Activated naive CD4-positive, alpha-beta T cell treated with anti-CD3 and anti-CD28 coated beads for 36 hours (primary cell): ENCODE data around the gene NEK5. TPM values are rescaled to one million over a fixed set of nuclear protein-coding genes. Genes with fewer than 3 reads are reported as not detected.
A peak's percentile ranks its signal among the peaks of the same experiment; 100 is the strongest.
"Not testable (repeated sequence)": the region's sequence is repeated elsewhere in the genome, so short reads cannot be mapped to it uniquely, and the experiment has no call there.

ENCODE experiments used
- CTCF ChIA-PET: fragments of 350-600 bp; sonication (Branson Sonifier 250); formaldehyde crosslinking; loops from one replicate; lab custom pipeline; 2021; ENCODE audit warnings: antibody characterized with exemption; lab: Charles Lee
- DNase-seq: peaks from one replicate; pipeline ENCODE4 v3.0.0-alpha.2; 2020
- H3K27ac Mint-ChIP-seq: one replicate; pipeline ENCODE4 v1.8.0; 2021; ENCODE audit warnings: mild to moderate bottlenecking, mixed read lengths
- H3K27me3 Mint-ChIP-seq: one replicate; pipeline ENCODE4 v1.8.0; 2021; ENCODE audit warnings: low read depth, mixed read lengths
- H3K36me3 Mint-ChIP-seq: one replicate; pipeline ENCODE4 v1.8.0; 2021; ENCODE audit warnings: low read depth, mixed read lengths
- H3K4me1 Mint-ChIP-seq: one replicate; pipeline ENCODE4 v1.8.0; 2021; ENCODE audit warnings: low read depth, mixed read lengths
- H3K4me3 Mint-ChIP-seq: one replicate; pipeline ENCODE4 v1.8.0; 2021; ENCODE audit warnings: mild to moderate bottlenecking, moderate library complexity, mixed read lengths
- H3K9me3 Mint-ChIP-seq: one replicate; pipeline ENCODE4 v1.8.0; 2021; ENCODE audit warnings: mixed read lengths
- intact Hi-C: fragments of 100-400 bp; cut with micrococcal nuclease; formaldehyde crosslinking; loops from one replicate; pipeline ENCODE4 v1.15.1; 2023
- total RNA-seq, 2 experiments: library from RNA; stranded (reverse); gene quantifications; one replicate each; pipeline ENCODE4 v1.2.3, GENCODE V29; 2021

The NEK5 gene
- total RNA-seq, 2 experiments from 2014 or later: 0.10 to 0.14 TPM

DNA sequence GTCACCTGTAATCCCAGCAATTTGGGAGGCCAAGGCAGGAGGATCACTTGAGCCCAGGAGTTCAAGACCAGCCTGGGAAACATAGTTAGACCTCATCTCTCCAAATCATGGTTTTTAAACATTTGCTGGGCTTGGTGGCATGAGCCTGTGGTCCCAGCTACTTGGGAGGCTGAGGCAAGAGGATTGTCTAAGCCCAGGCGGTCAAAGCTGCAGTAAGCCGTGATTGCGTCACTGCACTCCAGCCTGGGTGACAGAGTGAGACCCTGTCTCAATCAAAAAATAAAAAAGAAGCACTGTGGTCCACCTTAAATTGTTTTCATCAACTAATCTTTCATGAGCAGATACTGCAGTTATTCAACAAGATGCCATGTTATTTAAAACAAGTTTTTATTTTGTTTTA is 26.4 kb downstream of the NEK5 start:
- H3K4me3 Mint-ChIP-seq, H3K9me3 Mint-ChIP-seq, H3K27me3 Mint-ChIP-seq, DNase-seq, H3K4me1 Mint-ChIP-seq, H3K36me3 Mint-ChIP-seq, H3K27ac Mint-ChIP-seq, intact Hi-C loops: not testable (repeated sequence)
- CTCF ChIA-PET: interaction anchor here (0.8 to 2.2 kb wide), 2 partner anchors 25 to 124 kb away, joined by 3 to 6 read pairs; no protein-coding TSS in a partner anchor

DNA sequence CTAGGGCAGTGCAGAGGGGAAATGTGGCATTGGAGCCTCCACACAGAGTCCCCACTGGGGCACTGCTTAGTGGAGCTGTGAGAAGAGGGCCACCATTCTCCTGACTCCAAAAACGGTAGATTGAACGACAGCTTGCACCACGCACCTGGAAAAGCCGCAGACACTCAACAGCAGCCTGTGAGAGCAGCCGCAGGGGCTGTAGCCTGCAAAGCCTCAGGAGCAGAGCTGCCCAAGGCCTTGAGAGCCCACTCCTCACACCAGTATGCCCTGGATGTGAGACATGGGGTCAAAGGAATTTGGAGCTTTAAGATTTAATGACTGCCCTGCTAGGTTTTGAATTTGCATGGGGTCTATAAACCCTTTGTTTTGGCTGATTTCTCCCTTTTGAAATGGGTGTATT is 31.7 kb downstream of the NEK5 start:
- no peaks in the 10 kb centered on the region for H3K4me1 Mint-ChIP-seq
- H3K4me3 Mint-ChIP-seq: no peak overlapping the region
- no peaks in the 10 kb centered on the region for H3K36me3 Mint-ChIP-seq
- H3K27me3 Mint-ChIP-seq: no peaks in the 10 kb centered on the region
- DNase-seq: no peak
- CTCF ChIA-PET: no interaction called here
- intact Hi-C loops: no loop called here
- no peaks in the 10 kb centered on the region for H3K9me3 Mint-ChIP-seq
- no peak overlapping the region for H3K27ac Mint-ChIP-seq

DNA sequence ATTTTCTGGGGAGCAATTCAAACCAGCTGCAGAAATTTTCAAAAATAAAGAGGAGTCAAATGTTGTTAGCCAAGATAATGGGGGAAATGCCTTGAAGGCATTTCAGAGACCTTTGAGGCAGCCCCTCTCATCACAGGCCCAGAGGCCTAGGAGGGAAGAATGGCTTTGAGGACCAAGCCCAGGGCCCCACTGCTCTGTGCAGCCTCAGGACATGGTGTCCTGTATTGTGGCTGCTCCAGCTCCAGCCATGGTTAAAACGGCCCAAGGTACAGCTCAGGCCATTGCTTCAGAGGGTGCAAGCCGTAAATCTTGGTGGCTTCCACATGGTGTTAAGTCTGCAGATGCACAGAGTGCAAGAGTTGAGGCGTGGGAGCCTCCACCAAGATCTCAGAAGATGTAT is 32.1 kb downstream of the NEK5 start:
- no peaks in the 10 kb centered on the region for H3K9me3 Mint-ChIP-seq
- CTCF ChIA-PET: no interaction called here

GRCh38 chr13:52096062-52096461 is 32.8 kb downstream of the NEK5 start:
- DNase-seq: no peak
- no peaks in the 10 kb centered on the region for H3K36me3 Mint-ChIP-seq
- H3K9me3 Mint-ChIP-seq: no peaks in the 10 kb centered on the region
- CTCF ChIA-PET: no interaction called here
- H3K27ac Mint-ChIP-seq: no peak overlapping the region
- H3K4me1 Mint-ChIP-seq: no peaks in the 10 kb centered on the region
- intact Hi-C loops: no loop called here
- H3K27me3 Mint-ChIP-seq: no peaks in the 10 kb centered on the region
- H3K4me3 Mint-ChIP-seq: no peak overlapping the region

More for the DNA sequence above, 32.1 kb downstream of the NEK5 start:
- H3K4me1 Mint-ChIP-seq: no peaks in the 10 kb centered on the region
- no peak overlapping the region for H3K4me3 Mint-ChIP-seq
- H3K36me3 Mint-ChIP-seq: no peaks in the 10 kb centered on the region
- no peaks in the 10 kb centered on the region for H3K27me3 Mint-ChIP-seq
- intact Hi-C loops: no loop called here
- DNase-seq: no peak
- no peak overlapping the region for H3K27ac Mint-ChIP-seq

DNA sequence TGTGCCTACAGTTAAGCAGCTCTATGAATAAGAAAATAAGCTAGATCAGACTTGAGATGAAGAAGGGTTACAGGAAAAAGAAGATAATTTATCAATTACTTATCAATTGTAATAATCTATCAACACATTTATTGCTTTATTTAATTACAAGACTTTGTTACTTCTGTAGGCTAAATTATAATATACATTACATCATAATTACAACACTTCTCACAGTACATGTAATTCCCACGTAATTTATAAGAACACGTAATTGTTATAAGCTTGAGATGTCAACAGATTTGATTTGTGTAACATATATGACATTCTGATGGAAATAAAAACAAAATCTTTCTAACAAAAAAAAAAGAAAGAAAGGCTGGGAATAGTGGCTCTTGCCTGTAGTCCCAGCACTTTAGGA is 36.8 kb downstream of the NEK5 start:
- CTCF ChIA-PET: no interaction called here
- Mint-ChIP-seq H3K4me1 (no peaks in the 10 kb centered on the region), H3K27me3 (no peaks in the 10 kb centered on the region), H3K9me3 (no peaks in the 10 kb centered on the region), H3K36me3 (no peaks in the 10 kb centered on the region), H3K27ac (no peak overlapping the region), H3K4me3 (no peak overlapping the region)
- no peak for DNase-seq
- intact Hi-C loops: no loop called here

- H3K9me3 Mint-ChIP-seq: no peaks in the 10 kb centered on the region
- CTCF ChIA-PET: no interaction called here
- H3K27ac Mint-ChIP-seq: no peak overlapping the region
- no peak overlapping the region for H3K4me3 Mint-ChIP-seq
- no peaks in the 10 kb centered on the region for H3K4me1 Mint-ChIP-seq
- no peak for DNase-seq
- intact Hi-C loops: no loop called here
- no peaks in the 10 kb centered on the region for H3K36me3 Mint-ChIP-seq
- H3K27me3 Mint-ChIP-seq: no peaks in the 10 kb centered on the region
Observed at GRCh38 chr13:52091473-52091872, 37.4 kb downstream of the NEK5 start.

GRCh38 chr13:52085421-52085820 is 43.5 kb downstream of the NEK5 start:
- no peak for DNase-seq
- no peaks in the 10 kb centered on the region for H3K9me3 Mint-ChIP-seq
- intact Hi-C loops: no loop called here
- CTCF ChIA-PET: interaction anchor here (1.7 kb wide), 1 partner anchor 42 kb away, joined by 6 read pairs; no protein-coding TSS in a partner anchor
- H3K27ac Mint-ChIP-seq: no peak overlapping the region
- H3K4me3 Mint-ChIP-seq: no peak overlapping the region
- H3K36me3 Mint-ChIP-seq: no peaks in the 10 kb centered on the region
- no peaks in the 10 kb centered on the region for H3K27me3 Mint-ChIP-seq
- no peaks in the 10 kb centered on the region for H3K4me1 Mint-ChIP-seq

DNA sequence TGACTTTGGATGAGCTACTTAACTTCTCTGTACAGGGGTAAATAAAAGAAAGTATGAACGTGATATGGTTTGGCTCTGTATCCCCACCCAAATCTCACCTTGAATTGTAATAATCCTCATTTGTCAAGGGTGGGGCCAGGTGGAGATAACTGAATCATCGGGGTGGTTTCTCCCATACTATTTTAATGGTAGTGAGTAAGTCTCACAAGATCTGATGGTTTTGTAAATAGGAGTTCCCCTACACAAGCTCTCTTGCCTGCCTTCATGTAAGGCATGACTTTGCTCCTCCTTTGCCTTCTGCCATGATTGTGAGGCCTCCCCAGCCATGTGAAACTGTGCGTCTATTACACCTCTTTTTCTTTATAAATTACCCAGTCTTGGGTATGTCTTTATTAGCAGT is 43.9 kb downstream of the NEK5 start:
- H3K36me3 Mint-ChIP-seq, intact Hi-C loops, DNase-seq, H3K4me3 Mint-ChIP-seq, H3K27ac Mint-ChIP-seq, H3K4me1 Mint-ChIP-seq, H3K27me3 Mint-ChIP-seq, H3K9me3 Mint-ChIP-seq: not testable (repeated sequence)
- CTCF ChIA-PET: interaction anchor here (1.7 kb wide), 1 partner anchor 42 kb away, joined by 6 read pairs; no protein-coding TSS in a partner anchor

- H3K27ac Mint-ChIP-seq: no peak overlapping the region
- CTCF ChIA-PET: interaction anchor here (0.7 kb wide), 1 partner anchor 92 kb away, joined by 3 read pairs; no protein-coding TSS in a partner anchor
- no peaks in the 10 kb centered on the region for H3K4me1 Mint-ChIP-seq
- DNase-seq: no peak
- no peak overlapping the region for H3K4me3 Mint-ChIP-seq
- no peaks in the 10 kb centered on the region for H3K27me3 Mint-ChIP-seq
- intact Hi-C loops: no loop called here
- H3K36me3 Mint-ChIP-seq: no peaks in the 10 kb centered on the region
- no peaks in the 10 kb centered on the region for H3K9me3 Mint-ChIP-seq
Observed at GRCh38 chr13:52082601-52083000, 46.3 kb downstream of the NEK5 start.

DNA sequence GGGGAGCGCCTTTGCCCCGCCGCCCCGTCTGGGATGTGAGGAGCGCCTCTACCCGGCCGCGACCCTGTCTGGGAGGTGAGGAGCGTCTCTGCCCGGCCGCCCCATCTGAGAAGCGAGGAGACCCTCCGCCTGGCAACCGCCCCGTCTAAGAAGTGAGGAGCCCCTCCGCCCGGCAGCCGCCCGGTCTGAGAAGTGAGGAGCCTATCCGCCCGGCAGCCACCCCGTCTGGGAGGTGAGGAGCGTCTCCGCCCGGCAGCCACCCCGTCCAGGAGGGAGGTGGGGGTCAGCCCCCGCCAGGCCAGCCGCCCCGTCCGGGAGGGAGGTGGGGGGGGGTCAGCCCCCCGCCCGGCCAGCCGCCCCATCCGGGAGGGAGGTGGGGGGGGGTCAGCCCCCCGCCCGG is 49.0 kb downstream of the NEK5 start:
- H3K4me3 Mint-ChIP-seq, H3K27me3 Mint-ChIP-seq, CTCF ChIA-PET, DNase-seq, H3K4me1 Mint-ChIP-seq, H3K27ac Mint-ChIP-seq, H3K36me3 Mint-ChIP-seq, H3K9me3 Mint-ChIP-seq: not testable (repeated sequence)
- intact Hi-C loops: loop anchor here (10.0 kb wide), 1 partner anchor 1955 kb away; no protein-coding TSS in a partner anchor

DNA sequence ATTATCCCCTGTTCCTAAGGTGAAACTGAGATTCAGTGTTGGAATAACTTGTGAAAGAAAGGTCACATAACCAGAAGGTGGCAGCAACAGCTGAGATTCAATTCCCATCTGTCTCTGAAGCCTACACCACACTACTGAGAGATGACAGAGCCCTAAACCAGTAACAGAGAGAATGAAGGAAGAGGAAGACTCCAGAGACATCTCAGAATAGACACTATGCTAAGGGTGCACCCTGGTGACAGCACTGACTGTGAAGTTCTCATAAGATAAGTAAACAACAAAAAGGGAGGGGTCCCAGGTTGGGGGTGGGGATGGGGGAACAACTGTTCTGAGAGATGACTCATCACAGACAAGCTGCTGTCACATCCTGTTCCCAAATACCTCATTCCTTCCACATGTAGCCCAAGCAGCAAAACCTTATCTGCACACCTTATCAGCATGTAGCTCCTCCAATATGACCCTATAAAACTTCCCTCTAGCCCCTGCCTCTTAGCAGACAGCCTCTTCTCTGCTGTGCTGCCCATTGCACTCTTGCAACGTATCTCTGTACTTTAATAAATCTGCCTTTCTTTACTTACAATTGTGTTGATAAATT is 57.8 kb downstream of the NEK5 start:
- peaks cover 11% of the 10 kb centered on the region for H3K36me3 Mint-ChIP-seq
- DNase-seq: peak; percentile 73
- intact Hi-C loops: loop anchor here (1.0 to 10.0 kb wide), 4 partner anchors 56 to 1964 kb away; partner anchors contain the start of gene VPS36
- H3K27me3 Mint-ChIP-seq: peaks cover 16% of the 10 kb centered on the region
- CTCF ChIA-PET: interaction anchor here (0.9 to 1.0 kb wide), 2 partner anchors 10 to 56 kb away, joined by 3 read pairs; no protein-coding TSS in a partner anchor
- H3K27ac Mint-ChIP-seq: no peak overlapping the region
- peaks cover 21% of the 10 kb centered on the region for H3K9me3 Mint-ChIP-seq
- H3K4me1 Mint-ChIP-seq: peaks cover 11% of the 10 kb centered on the region
- no peak overlapping the region for H3K4me3 Mint-ChIP-seq

DNA sequence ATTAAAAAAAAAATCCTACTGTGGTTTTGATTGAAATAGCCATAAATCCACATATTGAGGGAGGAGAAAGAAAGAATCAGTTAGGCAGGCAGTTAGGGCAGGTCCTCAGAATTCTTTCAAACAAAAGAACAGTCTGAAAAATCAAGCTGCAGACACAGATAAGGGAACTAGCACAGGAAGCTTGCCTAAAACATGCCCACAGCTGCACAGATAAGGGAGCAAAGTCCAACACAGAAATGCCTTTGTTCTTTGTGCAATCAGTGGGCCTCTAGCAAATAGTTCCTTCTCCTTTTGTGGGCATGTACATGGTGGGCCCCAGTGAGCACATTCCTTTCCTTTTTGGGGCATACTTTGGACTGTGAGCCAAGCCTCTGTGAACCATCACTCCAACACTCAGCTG is 61.6 kb downstream of the NEK5 start:
- intact Hi-C loops: no loop called here
- H3K4me3 Mint-ChIP-seq: no peak overlapping the region
- peaks cover 21% of the 10 kb centered on the region for H3K9me3 Mint-ChIP-seq
- H3K36me3 Mint-ChIP-seq: peaks cover 11% of the 10 kb centered on the region
- H3K27me3 Mint-ChIP-seq: peaks cover 10% of the 10 kb centered on the region
- CTCF ChIA-PET: interaction anchor here (1.2 kb wide), 1 partner anchor 84 kb away, joined by 3 read pairs; no protein-coding TSS in a partner anchor
- DNase-seq: peak; percentile 8
- H3K4me1 Mint-ChIP-seq: peaks cover 11% of the 10 kb centered on the region
- no peak overlapping the region for H3K27ac Mint-ChIP-seq

DNA sequence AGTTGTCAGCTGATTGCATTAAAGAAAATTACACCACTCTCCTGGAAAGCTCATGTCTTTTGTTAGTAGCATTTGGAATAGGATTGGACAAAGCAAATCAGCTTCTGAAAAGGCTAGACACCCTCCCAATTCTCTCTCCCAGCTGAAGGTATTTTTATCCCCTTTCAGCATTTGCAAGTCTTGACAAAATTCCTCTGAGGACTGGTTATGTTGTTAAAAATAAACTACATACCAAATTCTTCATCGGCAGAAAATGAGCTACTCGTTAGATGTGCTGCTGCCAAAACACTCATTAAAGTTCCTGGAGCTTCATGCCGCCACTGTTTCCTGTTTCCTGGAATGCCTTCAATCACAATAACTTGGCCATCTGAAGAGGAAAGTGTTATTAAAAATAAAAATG is 67.3 kb downstream of the NEK5 start:
- H3K27ac Mint-ChIP-seq: no peak overlapping the region
- peaks cover 4% of the 10 kb centered on the region for H3K9me3 Mint-ChIP-seq
- no peaks in the 10 kb centered on the region for H3K4me1 Mint-ChIP-seq
- no peaks in the 10 kb centered on the region for H3K27me3 Mint-ChIP-seq
- no peak for DNase-seq
- intact Hi-C loops: no loop called here
- H3K4me3 Mint-ChIP-seq: no peak overlapping the region
- CTCF ChIA-PET: no interaction called here
- H3K36me3 Mint-ChIP-seq: no peaks in the 10 kb centered on the region
